KMS-11 (cell line): Measurements from ENCODE around the gene ARHGAP45.

ENCODE experiments used
- H2AFZ ChIP-seq: fragments of 200-600 bp; sonication (generic); 2 replicates; pipeline ENCODE4 v1.6.1; 2016; ENCODE audit warnings: antibody characterized with exemption, mixed run types, low read depth
- H3K27ac ChIP-seq: fragments of 200-600 bp; sonication (generic); 2 replicates; pipeline ENCODE4 v1.6.1; 2016; ENCODE audit warnings: mild to moderate bottlenecking, mixed run types
- H3K27me3 ChIP-seq: fragments of 200-600 bp; sonication (generic); 2 replicates; pipeline ENCODE4 v1.6.1; 2017; ENCODE audit warnings: mild to moderate bottlenecking, low read depth, mixed run types, moderate library complexity; ENCODE audit not compliant: insufficient read depth
- H3K36me3 ChIP-seq: fragments of 200-600 bp; sonication (generic); 2 replicates; pipeline ENCODE4 v1.6.1; 2017; ENCODE audit warnings: mild to moderate bottlenecking, mixed run types; ENCODE audit not compliant: insufficient read depth
- H3K4me1 ChIP-seq: fragments of 200-600 bp; sonication (generic); 2 replicates; pipeline ENCODE4 v1.6.1; 2016; ENCODE audit warnings: mild to moderate bottlenecking, low read depth, mixed run types; ENCODE audit not compliant: poor library complexity, severe bottlenecking
- H3K4me2 ChIP-seq: fragments of 200-600 bp; sonication (generic); 2 replicates; pipeline ENCODE4 v1.7.0; 2016; ENCODE audit warnings: mild to moderate bottlenecking, mixed run types
- H3K4me3 ChIP-seq: fragments of 200-600 bp; sonication (generic); IDR thresholded peaks from 2 replicates; pipeline ENCODE4 v1.6.1; 2017; ENCODE audit warnings: low read depth, low read length, mixed read lengths; ENCODE audit not compliant: insufficient read depth
- H3K79me2 ChIP-seq: fragments of 200-600 bp; sonication (generic); 2 replicates; pipeline ENCODE4 v1.6.1; 2016; ENCODE audit warnings: low read depth, mixed run types; ENCODE audit not compliant: insufficient read depth
- H3K9ac ChIP-seq: fragments of 200-600 bp; sonication (generic); 2 replicates; pipeline ENCODE4 v1.6.1; 2016; ENCODE audit warnings: mild to moderate bottlenecking, mixed run types
- H4K20me1 ChIP-seq: fragments of 200-600 bp; sonication (generic); 2 replicates; pipeline ENCODE4 v1.6.1; 2016; ENCODE audit warnings: mild to moderate bottlenecking, mixed run types; ENCODE audit not compliant: insufficient read depth
- CTCF ChIP-seq: fragments of 200-600 bp; sonication (generic); conservative IDR thresholded peaks from 2 replicates; pipeline ENCODE4 v1.6.1; 2017; ENCODE audit warnings: low read depth, mild to moderate bottlenecking, antibody characterized with exemption, low read length, moderate library complexity, mixed read lengths

ARHGAP45 gene

GRCh38 chr19:1131718-1132551 lies 65.0 kb downstream of the ARHGAP45 start:
- Histone ChIP-seq H3K36me3 (no peaks in the 10 kb centered on the region), H3K79me2 (no peaks in the 10 kb centered on the region), H3K4me1 (peaks cover 6% of the 10 kb centered on the region), H2AFZ (peak overlapping the region; percentile 52), H3K27ac (peak overlapping the region; percentile 40), H3K9ac (peak overlapping the region; percentile 68), H3K27me3 (no peaks in the 10 kb centered on the region), H4K20me1 (no peaks in the 10 kb centered on the region), H3K4me3 (no peak overlapping the region), H3K4me2 (peak overlapping the region; percentile 92)
- no peak for TF ChIP-seq CTCF

DNA sequence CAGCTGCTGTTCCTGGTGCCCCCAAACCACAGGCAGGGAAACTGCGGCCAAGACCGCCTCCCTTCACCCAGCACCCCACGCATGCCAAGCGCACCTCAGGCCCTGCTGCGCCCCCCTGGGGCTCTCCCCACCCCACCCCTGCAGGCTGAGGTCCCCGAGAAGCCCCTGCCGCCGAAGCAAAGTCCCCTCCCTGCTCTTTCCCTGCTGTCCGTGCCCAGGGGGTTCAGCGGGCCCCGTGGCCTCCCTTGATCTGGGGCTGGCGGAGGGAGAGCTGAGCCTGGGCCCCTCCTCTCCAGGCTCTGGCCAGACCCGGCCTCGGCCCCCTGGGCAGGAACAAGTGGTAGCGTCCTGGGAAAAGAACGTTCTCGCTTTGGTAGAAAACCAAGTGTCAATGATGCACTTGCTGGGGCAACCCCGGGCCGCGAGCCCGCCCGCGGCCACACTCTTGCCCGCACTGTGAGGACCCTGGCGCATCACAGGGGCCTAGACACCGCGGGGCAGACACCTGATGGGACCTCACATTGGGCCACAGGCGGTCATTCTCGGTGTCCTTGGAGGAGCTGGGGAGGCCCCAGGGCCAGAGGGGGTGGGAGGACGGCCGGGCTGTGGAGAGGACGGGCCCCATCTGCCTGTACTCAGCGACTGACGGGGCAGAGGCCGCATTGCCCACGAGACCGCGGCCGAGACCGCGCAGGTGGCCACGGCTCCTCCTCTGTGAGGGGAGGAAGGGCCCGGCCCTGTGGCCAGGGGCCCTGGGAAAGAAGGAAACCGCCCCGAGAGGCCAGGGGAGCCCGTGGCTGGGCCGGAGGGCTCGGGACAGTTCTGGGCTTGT lies 65.8 kb downstream of the ARHGAP45 start:
- peak overlapping the region; percentile 68; the same call in 1 of the 2 replicates for H3K9ac ChIP-seq

GRCh38 chr19:1133471-1133929 lies 66.5 kb downstream of the ARHGAP45 start:
- Histone ChIP-seq H3K27me3 (no peaks in the 10 kb centered on the region), H4K20me1 (no peaks in the 10 kb centered on the region), H3K36me3 (no peaks in the 10 kb centered on the region), H3K9ac (no peak overlapping the region), H3K4me2 (peak overlapping the region; percentile 92; the same call in 1 of the 2 replicates), H3K4me3 (no peak overlapping the region), H3K4me1 (peaks cover 6% of the 10 kb centered on the region), H3K27ac (no peak overlapping the region), H3K79me2 (no peaks in the 10 kb centered on the region), H2AFZ (no peak overlapping the region)
- no peak for TF ChIP-seq CTCF

More for the DNA sequence above, 65.8 kb downstream of the ARHGAP45 start:
- Histone ChIP-seq H3K27ac (peak overlapping the region; percentile 40), H2AFZ (peak overlapping the region; percentile 52), H3K4me2 (peak overlapping the region; percentile 92), H3K36me3 (no peaks in the 10 kb centered on the region), H4K20me1 (no peaks in the 10 kb centered on the region), H3K27me3 (no peaks in the 10 kb centered on the region), H3K79me2 (no peaks in the 10 kb centered on the region), H3K4me1 (peaks cover 6% of the 10 kb centered on the region), H3K4me3 (no peak overlapping the region)
- no peak for TF ChIP-seq CTCF

GRCh38 chr19:1134431-1134830 lies 67.5 kb downstream of the ARHGAP45 start:
- no peak for TF ChIP-seq CTCF
- Histone ChIP-seq H3K27ac (no peak overlapping the region), H3K4me1 (peaks cover 6% of the 10 kb centered on the region), H3K27me3 (no peaks in the 10 kb centered on the region), H4K20me1 (no peaks in the 10 kb centered on the region), H3K9ac (no peak overlapping the region), H3K4me2 (no peak overlapping the region), H2AFZ (no peak overlapping the region), H3K4me3 (no peak overlapping the region), H3K36me3 (no peaks in the 10 kb centered on the region), H3K79me2 (no peaks in the 10 kb centered on the region)
